HS-27A (cell line): ENCODE data around the gene FYN.

ENCODE experiments used
- DNase-seq: peaks from one replicate; pipeline ENCODE4 v3.0.0-alpha.2; 2012; ENCODE audit warnings: low read depth, missing footprints

The FYN gene

GRCh38 chr6:111625461-111626391, 247.5 kb downstream of the FYN start:
- DNase-seq: no peak

- DNase-seq: no peak
Measured at GRCh38 chr6:111625099-111625416, 248.2 kb downstream of the FYN start.

GRCh38 chr6:111624401-111625098, 248.7 kb downstream of the FYN start:
- DNase-seq: no peak

- no peak for DNase-seq
Measured at GRCh38 chr6:111623046-111623718, 250.1 kb downstream of the FYN start.

- no peak for DNase-seq
Measured at GRCh38 chr6:111620169-111620568, 253.1 kb downstream of the FYN start.

GRCh38 chr6:111618407-111618806, 254.8 kb downstream of the FYN start:
- DNase-seq: no peak

GRCh38 chr6:111617149-111617548, 256.1 kb downstream of the FYN start:
- DNase-seq: no peak

GRCh38 chr6:111615916-111616612, 257.2 kb downstream of the FYN start:
- no peak for DNase-seq

- no peak for DNase-seq
Measured at GRCh38 chr6:111614833-111615582, 258.2 kb downstream of the FYN start.

- no peak for DNase-seq
Measured at GRCh38 chr6:111612379-111612778, 260.9 kb downstream of the FYN start.

- no peak for DNase-seq
Measured at GRCh38 chr6:111610548-111611172, 262.6 kb downstream of the FYN start.
